GM12878 (cell line): ENCODE measurements around the gene TFDP1. TPM values are rescaled to one million over a fixed set of nuclear protein-coding genes. Genes with fewer than 3 reads are reported as not detected.

Source experiments
- ATAC-seq: fragments of 200-7000 bp; cut with Tn5 transposase; 3 replicates; pipeline ENCODE4 v1.9.1; 2020; ENCODE audit warnings: mild to moderate bottlenecking, moderate library complexity
- BruUV-seq: library from RNA; stranded (reverse); fragments of 400-500 nt; replicated peaks from 2 replicates; lab custom pipeline; 2021; lab: Mats Ljungman, UMichigan
- CTCF ChIA-PET: fragments of 300-600 bp; sonication (Branson Sonifier 250); formaldehyde crosslinking; extraction: SDS; loops from one replicate; lab custom pipeline; 2021; ENCODE audit warnings: inconsistent platforms; lab: Yijun Ruan, JAX
- POLR2A ChIA-PET: fragments of 350-600 bp; formaldehyde crosslinking; extraction: SDS; loops from one replicate; lab custom pipeline; 2021; ENCODE audit warnings: inconsistent platforms; lab: Charles Lee
- RAD21 ChIA-PET: fragments of 300-600 bp; sonication (Branson Sonifier 250); formaldehyde crosslinking; loops from one replicate; lab custom pipeline; 2023; ENCODE audit warnings: antibody characterized with exemption; ENCODE audit not compliant: unreplicated experiment; lab: Charles Lee
- SMC1A ChIA-PET: fragments of 300-600 bp; sonication (Branson Sonifier 250); formaldehyde crosslinking; loops from one replicate; lab custom pipeline; 2023; ENCODE audit not compliant: unreplicated experiment, uncharacterized antibody; lab: Charles Lee
- DNase-seq: peaks from one replicate; pipeline ENCODE4 v3.0.0-alpha.2; 2011; ENCODE audit warnings: low read depth, low spot score
- FAIRE-seq: peaks from 3 replicates; lab custom pipeline; 2011; peaks lifted over from hg19 to GRCh38; lab: Jason Lieb, UNC
- H2AFZ ChIP-seq: 2 replicates; pipeline ENCODE4 v1.6.0; 2011; ENCODE audit warnings: low read depth, low read length, control low read depth; ENCODE audit not compliant: control insufficient read depth
- H3K27ac ChIP-seq: 2 replicates; pipeline ENCODE4 v1.5.1; 2011; ENCODE audit warnings: control low read depth; ENCODE audit not compliant: control insufficient read depth, insufficient read depth
- H3K27me3 ChIP-seq, 2 experiments: replicated peaks in 1 of 2; 2 replicates each; pipeline versions ENCODE4 v1.6.0 to v1.6.1; 2011; ENCODE audit warnings: low read length in 1 of 2; ENCODE audit not compliant: control insufficient read depth in 2 of 2, insufficient read depth in 2 of 2
- H3K36me3 ChIP-seq, 2 experiments: 2 replicates each; pipeline ENCODE4 v1.5.1; 2011; ENCODE audit warnings: low read length in 1 of 2; ENCODE audit not compliant: control insufficient read depth in 2 of 2, insufficient read depth in 2 of 2
- H3K4me1 ChIP-seq: 2 replicates; pipeline ENCODE4 v1.6.1; 2011; ENCODE audit warnings: mild to moderate bottlenecking, low read length, moderate library complexity, mixed read lengths; ENCODE audit not compliant: control insufficient read depth, insufficient read depth
- H3K4me2 ChIP-seq: 2 replicates; pipeline ENCODE4 v1.6.0; 2011; ENCODE audit warnings: control low read depth; ENCODE audit not compliant: control insufficient read depth, insufficient read depth
- H3K4me3 ChIP-seq: fragments of 200-600 bp; sonication (generic); 2 replicates; pipeline ENCODE4 v1.5.1; 2016
- H3K79me2 ChIP-seq: 2 replicates; pipeline ENCODE4 v1.6.0; 2011; ENCODE audit warnings: low read length; ENCODE audit not compliant: control insufficient read depth, insufficient read depth
- H3K9ac ChIP-seq: 2 replicates; pipeline ENCODE4 v1.8.0; 2011; ENCODE audit warnings: low read length, control low read depth, mixed read lengths; ENCODE audit not compliant: control insufficient read depth, insufficient read depth
- H3K9me3 ChIP-seq: replicated peaks from 3 replicates; pipeline ENCODE4 v1.5.1; 2011; ENCODE audit warnings: mild to moderate bottlenecking, low read length; ENCODE audit not compliant: control insufficient read depth, insufficient read depth
- H4K20me1 ChIP-seq: 2 replicates; pipeline ENCODE4 v1.6.0; 2011; ENCODE audit not compliant: control insufficient read depth, insufficient read depth
- GATAD2B ChIP-seq: fragments of 450-650 bp; conservative IDR thresholded peaks from 2 replicates; pipeline ENCODE4 v1.6.1; 2017; ENCODE audit warnings: low read depth, mild to moderate bottlenecking, moderate library complexity
- HDGF ChIP-seq: fragments of 450-650 bp; IDR thresholded peaks from 2 replicates; pipeline ENCODE4 v1.6.1; 2016; ENCODE audit warnings: antibody characterized with exemption
- NR2C2 ChIP-seq: IDR thresholded peaks from 2 replicates; pipeline ENCODE4 v1.6.1; 2011; ENCODE audit warnings: borderline replicate concordance, low read depth; ENCODE audit not compliant: control insufficient read depth, insufficient read length
- RAD21 ChIP-seq: IDR thresholded peaks from 2 replicates; pipeline ENCODE4 v1.6.1; 2011; ENCODE audit warnings: mild to moderate bottlenecking, low read depth, low read length, moderate library complexity; ENCODE audit not compliant: insufficient read depth
- SPI1 ChIP-seq: IDR thresholded peaks from 2 replicates; pipeline ENCODE4 v1.6.1; 2011; ENCODE audit warnings: low read depth, mild to moderate bottlenecking, low read length, moderate library complexity, borderline replicate concordance; ENCODE audit not compliant: insufficient read depth
- SREBF2 ChIP-seq: IDR thresholded peaks from 2 replicates; pipeline ENCODE4 v1.6.1; 2012; ENCODE audit warnings: mild to moderate bottlenecking, low read length
- STAT3 ChIP-seq: IDR thresholded peaks from 2 replicates; pipeline ENCODE4 v1.6.1; 2011; ENCODE audit warnings: low read depth, low read length, improper control_type of control experiment
- TBL1XR1 ChIP-seq: IDR thresholded peaks from 2 replicates; pipeline ENCODE4 v1.6.1; 2012; ENCODE audit warnings: low read depth, low read length, improper control_type of control experiment
- ZBED1 ChIP-seq: IDR thresholded peaks from 2 replicates; pipeline ENCODE4 v1.6.1; 2016; ENCODE audit warnings: borderline replicate concordance
- ZNF207 ChIP-seq: fragments of 450-650 bp; IDR thresholded peaks from 2 replicates; pipeline ENCODE4 v1.6.1; 2014; ENCODE audit warnings: antibody characterized with exemption, mild to moderate bottlenecking, borderline replicate concordance
- ZZZ3 ChIP-seq: IDR thresholded peaks from 2 replicates; pipeline ENCODE4 v1.6.1; 2011; ENCODE audit warnings: low read depth; ENCODE audit not compliant: control insufficient read depth, insufficient read length
- WGBS: methylation state at CpG from one replicate; pipeline ENCODE4 v1.1.6; 2016; ENCODE audit warnings: low lambda C conversion rate; ENCODE audit not compliant: insufficient replicate concordance, insufficient coverage; ENCODE audit errors: missing lambda C conversion rate; 5-methylcytosine and 5-hydroxymethylcytosine counted together
- in situ Hi-C: fragments of 300-500 bp; cut with MboI; formaldehyde crosslinking; loops from 9 replicates; pipeline ENCODE4 v1.14.3; 2018; ENCODE audit warnings: mixed read lengths
- intact Hi-C: fragments of 100-400 bp; cut with micrococcal nuclease; formaldehyde crosslinking; loops from one replicate; pipeline ENCODE4 v1.14.2; 2022; ENCODE audit not compliant: unreplicated experiment
- polyA plus RNA-seq, 11 experiments: library from polyadenylated mRNA; depleted of rRNA in 4 of 11; unstranded in 6 of 11; stranded (reverse) in 5 of 11; fragments of >200 nt; fragmentation: Nextera tagmentation in 4 of 11; fragmentation: Illumina TruSeq in 1 of 11; extraction: Ambion mirVana in 4 of 11; extraction: Trizol in 1 of 11; gene quantifications; 1 replicate in 1 of 11; 2 replicates in 10 of 11; pipeline versions ENCODE4 v1.2.1 to v1.2.3, GENCODE V29; 2011 to 2016; ENCODE audit warnings: inconsistent platforms in 2 of 11, missing spikeins in 2 of 11, low read depth in 1 of 11
- total RNA-seq, 4 experiments: library from RNA; depleted of rRNA in 3 of 4; stranded (reverse); fragments of >200 nt in 3 of 4; fragmentation: Illumina TruSeq in 1 of 4; extraction: Trizol in 1 of 4; gene quantifications; 2 replicates each; pipeline versions ENCODE4 v1.2.1 to v1.2.3, GENCODE V29; 2013 to 2021
- TF ChIP-seq, protein P1 (sequence below): fragments of 450-650 bp; IDR thresholded peaks from 2 replicates; pipeline ENCODE4 v1.6.1; 2017; ENCODE audit warnings: borderline replicate concordance
- TF ChIP-seq, protein P2 (sequence below): fragments of 450-650 bp; IDR thresholded peaks from 2 replicates; pipeline ENCODE4 v1.6.1; 2017; ENCODE audit warnings: mild to moderate bottlenecking, moderate library complexity
- TF ChIP-seq, protein P3 (sequence below): IDR thresholded peaks from 2 replicates; pipeline ENCODE4 v1.6.1; 2011; ENCODE audit warnings: borderline replicate concordance, low read depth, mild to moderate bottlenecking, moderate library complexity, low read length; ENCODE audit not compliant: insufficient read depth, poor library complexity, severe bottlenecking

The TFDP1 gene
- total and polyA plus RNA-seq, 10 of the 15 experiments (the other 5 are each of a cell fraction or from before 2014, with no cell fraction given): 37.7 to 254 (median 119) TPM

DNA sequence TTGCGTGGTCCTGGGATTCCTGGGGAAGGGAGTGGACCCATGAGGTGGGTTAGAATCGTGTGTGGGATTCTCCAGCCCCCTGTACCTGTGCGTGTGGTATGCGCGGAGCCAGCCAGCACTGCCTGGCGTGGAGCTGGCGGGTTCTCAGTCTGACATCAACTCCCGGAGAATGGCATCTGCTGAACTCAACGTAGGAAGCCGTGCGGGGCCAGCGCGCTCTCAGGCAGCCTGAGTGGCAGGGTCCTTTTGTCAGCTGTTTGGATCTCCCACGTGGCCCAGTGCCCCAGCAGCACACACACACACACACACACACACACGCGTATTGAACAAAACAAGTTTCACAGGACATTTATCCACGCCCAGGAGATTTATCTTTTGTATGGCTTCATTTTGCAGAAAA lies 45.3 kb downstream of the TFDP1 start:
- Histone ChIP-seq H3K79me2 (no peaks in the 10 kb centered on the region; the same call in 1 of the 2 replicates), H4K20me1 (no peaks in the 10 kb centered on the region)
- no peak for FAIRE-seq

DNA sequence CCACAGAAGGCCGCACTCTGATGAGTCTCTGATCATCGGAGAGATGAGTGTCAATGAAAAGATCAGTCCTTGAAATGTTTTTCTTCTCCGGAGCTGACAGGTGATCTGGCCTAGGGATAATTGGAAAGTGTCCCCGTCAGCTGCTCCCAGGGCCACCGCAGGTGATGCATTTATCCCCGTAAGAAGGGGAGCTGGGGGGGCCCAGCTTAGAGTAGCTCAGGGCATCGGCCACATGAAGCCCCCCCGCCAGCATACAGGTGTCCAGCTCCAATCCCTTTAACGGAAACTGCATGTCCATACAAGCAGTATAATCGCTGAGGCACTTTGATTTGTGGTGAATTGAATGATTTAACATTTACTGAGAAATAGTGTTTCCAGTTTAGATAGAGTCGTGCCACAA lies 45.7 kb downstream of the TFDP1 start:
- intact Hi-C loops: no loop called here
- SMC1A ChIA-PET: no interaction called here
- Histone ChIP-seq H3K36me3 (peaks cover 15 to 42% of the 10 kb centered on the region in 2 experiments), H3K27me3 (no peaks in the 10 kb centered on the region), H2AFZ (no peak overlapping the region), H3K27ac (no peak overlapping the region), H3K4me2 (no peak overlapping the region), H3K9ac (no peak overlapping the region), H4K20me1 (no peaks in the 10 kb centered on the region), H3K4me3 (no peak overlapping the region), H3K79me2 (no peaks in the 10 kb centered on the region; the same call in 1 of the 2 replicates), H3K4me1 (no peaks in the 10 kb centered on the region), H3K9me3 (no peaks in the 10 kb centered on the region)
- CTCF ChIA-PET: no interaction called here
- 96% methylated on average over 11 of the region's 11 CpGs for WGBS
- RAD21 ChIA-PET: no interaction called here
- in situ Hi-C loops: no loop called here
- POLR2A ChIA-PET: no interaction called here
- no peak for FAIRE-seq
- DNase-seq: no peak
- BruUV-seq: no TSS peak
- no peak for ATAC-seq
- TF ChIP-seq, protein P1, sequence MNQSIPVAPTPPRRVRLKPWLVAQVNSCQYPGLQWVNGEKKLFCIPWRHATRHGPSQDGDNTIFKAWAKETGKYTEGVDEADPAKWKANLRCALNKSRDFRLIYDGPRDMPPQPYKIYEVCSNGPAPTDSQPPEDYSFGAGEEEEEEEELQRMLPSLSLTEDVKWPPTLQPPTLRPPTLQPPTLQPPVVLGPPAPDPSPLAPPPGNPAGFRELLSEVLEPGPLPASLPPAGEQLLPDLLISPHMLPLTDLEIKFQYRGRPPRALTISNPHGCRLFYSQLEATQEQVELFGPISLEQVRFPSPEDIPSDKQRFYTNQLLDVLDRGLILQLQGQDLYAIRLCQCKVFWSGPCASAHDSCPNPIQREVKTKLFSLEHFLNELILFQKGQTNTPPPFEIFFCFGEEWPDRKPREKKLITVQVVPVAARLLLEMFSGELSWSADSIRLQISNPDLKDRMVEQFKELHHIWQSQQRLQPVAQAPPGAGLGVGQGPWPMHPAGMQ: no peak
- TF ChIP-seq TBL1XR1 (no peak), ZNF207 (no peak), RAD21 (no peak)
- TF ChIP-seq, protein P2, sequence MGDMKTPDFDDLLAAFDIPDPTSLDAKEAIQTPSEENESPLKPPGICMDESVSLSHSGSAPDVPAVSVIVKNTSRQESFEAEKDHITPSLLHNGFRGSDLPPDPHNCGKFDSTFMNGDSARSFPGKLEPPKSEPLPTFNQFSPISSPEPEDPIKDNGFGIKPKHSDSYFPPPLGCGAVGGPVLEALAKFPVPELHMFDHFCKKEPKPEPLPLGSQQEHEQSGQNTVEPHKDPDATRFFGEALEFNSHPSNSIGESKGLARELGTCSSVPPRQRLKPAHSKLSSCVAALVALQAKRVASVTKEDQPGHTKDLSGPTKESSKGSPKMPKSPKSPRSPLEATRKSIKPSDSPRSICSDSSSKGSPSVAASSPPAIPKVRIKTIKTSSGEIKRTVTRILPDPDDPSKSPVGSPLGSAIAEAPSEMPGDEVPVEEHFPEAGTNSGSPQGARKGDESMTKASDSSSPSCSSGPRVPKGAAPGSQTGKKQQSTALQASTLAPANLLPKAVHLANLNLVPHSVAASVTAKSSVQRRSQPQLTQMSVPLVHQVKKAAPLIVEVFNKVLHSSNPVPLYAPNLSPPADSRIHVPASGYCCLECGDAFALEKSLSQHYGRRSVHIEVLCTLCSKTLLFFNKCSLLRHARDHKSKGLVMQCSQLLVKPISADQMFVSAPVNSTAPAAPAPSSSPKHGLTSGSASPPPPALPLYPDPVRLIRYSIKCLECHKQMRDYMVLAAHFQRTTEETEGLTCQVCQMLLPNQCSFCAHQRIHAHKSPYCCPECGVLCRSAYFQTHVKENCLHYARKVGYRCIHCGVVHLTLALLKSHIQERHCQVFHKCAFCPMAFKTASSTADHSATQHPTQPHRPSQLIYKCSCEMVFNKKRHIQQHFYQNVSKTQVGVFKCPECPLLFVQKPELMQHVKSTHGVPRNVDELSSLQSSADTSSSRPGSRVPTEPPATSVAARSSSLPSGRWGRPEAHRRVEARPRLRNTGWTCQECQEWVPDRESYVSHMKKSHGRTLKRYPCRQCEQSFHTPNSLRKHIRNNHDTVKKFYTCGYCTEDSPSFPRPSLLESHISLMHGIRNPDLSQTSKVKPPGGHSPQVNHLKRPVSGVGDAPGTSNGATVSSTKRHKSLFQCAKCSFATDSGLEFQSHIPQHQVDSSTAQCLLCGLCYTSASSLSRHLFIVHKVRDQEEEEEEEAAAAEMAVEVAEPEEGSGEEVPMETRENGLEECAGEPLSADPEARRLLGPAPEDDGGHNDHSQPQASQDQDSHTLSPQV: no peak
- TF ChIP-seq, protein P3, sequence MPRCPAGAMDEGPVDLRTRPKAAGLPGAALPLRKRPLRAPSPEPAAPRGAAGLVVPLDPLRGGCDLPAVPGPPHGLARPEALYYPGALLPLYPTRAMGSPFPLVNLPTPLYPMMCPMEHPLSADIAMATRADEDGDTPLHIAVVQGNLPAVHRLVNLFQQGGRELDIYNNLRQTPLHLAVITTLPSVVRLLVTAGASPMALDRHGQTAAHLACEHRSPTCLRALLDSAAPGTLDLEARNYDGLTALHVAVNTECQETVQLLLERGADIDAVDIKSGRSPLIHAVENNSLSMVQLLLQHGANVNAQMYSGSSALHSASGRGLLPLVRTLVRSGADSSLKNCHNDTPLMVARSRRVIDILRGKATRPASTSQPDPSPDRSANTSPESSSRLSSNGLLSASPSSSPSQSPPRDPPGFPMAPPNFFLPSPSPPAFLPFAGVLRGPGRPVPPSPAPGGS: no peak

More for the DNA sequence above, 45.3 kb downstream of the TFDP1 start:
- H3K4me3 ChIP-seq: no peak overlapping the region
- ChIA-PET POLR2A (no interaction called here), SMC1A (no interaction called here), RAD21 (no interaction called here), CTCF (no interaction called here)
- in situ Hi-C loops: no loop called here
- intact Hi-C loops: no loop called here
- no peak overlapping the region for H2AFZ ChIP-seq
- H3K9me3 ChIP-seq: no peaks in the 10 kb centered on the region
- H3K36me3 ChIP-seq: peaks cover 15 to 38% of the 10 kb centered on the region in 2 experiments
- H3K4me2 ChIP-seq: no peak overlapping the region
- no peak overlapping the region for H3K9ac ChIP-seq
- no peaks in the 10 kb centered on the region for H3K4me1 ChIP-seq
- no peak for ATAC-seq
- no peak overlapping the region for H3K27ac ChIP-seq
- DNase-seq: no peak
- no TSS peak for BruUV-seq
- H3K27me3 ChIP-seq: no peaks in the 10 kb centered on the region
- WGBS: over 99% methylated on average over 12 of the region's 17 CpGs
- no peak for TF ChIP-seq SREBF2
- TF ChIP-seq HDGF: no peak
- TF ChIP-seq STAT3: no peak
- no peak for TF ChIP-seq GATAD2B
- no peak for TF ChIP-seq SPI1
- TF ChIP-seq NR2C2: no peak
- TF ChIP-seq ZZZ3: no peak
- no peak for TF ChIP-seq ZBED1
